Stimulated activated CD8-positive, alpha-beta memory T cell treated with anti-CD3 and anti-CD28 coated beads, Interleukin-4, amount 100 ng/mL, for 4 hours (primary cell): ENCODE measurements around the gene THBS1.

Experiments
- DNase-seq, 2 donors: peaks; one replicate each; pipeline ENCODE4 v3.0.0-alpha.2; 2020; ENCODE audit warnings: low read depth in 2 of 2, low spot score in 1 of 2

The THBS1 gene

DNA sequence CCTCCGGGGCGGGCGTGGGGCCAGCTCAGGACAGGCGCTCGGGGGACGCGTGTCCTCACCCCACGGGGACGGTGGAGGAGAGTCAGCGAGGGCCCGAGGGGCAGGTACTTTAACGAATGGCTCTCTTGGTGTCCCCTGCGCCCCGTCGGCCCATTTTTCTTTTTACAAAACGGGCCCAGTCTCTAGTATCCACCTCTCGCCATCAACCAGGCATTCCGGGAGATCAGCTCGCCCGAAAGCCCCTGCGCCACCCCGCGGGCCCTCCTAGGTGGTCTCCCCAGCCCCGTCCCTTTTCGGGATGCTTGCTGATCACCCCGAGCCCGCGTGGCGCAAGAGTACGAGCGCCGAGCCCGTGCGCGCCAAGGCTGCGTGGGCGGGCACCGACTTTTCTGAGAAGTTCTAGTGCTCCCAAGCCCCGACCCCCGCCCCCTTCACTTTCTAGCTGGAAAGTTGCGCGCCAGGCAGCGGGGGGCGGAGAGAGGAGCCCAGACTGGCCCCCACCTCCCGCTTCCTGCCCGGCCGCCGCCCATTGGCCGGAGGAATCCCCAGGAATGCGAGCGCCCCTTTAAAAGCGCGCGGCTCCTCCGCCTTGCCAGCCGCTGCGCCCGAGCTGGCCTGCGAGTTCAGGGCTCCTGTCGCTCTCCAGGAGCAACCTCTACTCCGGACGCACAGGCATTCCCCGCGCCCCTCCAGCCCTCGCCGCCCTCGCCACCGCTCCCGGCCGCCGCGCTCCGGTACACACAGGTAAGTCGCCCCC, at the start of gene THBS1:
Gene THBS1 (plus strand): TSS at position 595 of the 757 bp plus-strand sequence. CDS start 779 bp downstream, outside the sequence.
- peak; percentile 20 to 32 for DNase-seq

DNA sequence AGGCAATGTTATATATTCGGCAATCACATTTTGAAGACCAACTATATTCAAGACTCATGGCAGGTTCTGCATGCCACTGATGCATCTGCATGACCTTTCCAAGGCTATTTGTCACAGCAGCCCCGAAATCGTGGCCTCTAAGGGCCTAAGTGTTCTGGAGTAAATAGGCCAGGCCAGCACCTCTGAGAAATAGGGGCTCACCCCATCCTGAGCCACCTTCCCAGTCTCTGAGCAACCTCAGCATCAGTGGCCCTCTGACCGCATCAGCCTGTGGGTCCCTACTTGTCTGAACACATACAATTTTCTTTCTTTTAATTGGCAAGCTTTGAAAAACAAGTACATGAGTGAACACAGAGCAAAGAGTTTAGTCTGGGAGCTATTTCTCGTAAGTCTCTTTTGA, 45.9 kb upstream of the THBS1 start:
- no peak for DNase-seq

DNA sequence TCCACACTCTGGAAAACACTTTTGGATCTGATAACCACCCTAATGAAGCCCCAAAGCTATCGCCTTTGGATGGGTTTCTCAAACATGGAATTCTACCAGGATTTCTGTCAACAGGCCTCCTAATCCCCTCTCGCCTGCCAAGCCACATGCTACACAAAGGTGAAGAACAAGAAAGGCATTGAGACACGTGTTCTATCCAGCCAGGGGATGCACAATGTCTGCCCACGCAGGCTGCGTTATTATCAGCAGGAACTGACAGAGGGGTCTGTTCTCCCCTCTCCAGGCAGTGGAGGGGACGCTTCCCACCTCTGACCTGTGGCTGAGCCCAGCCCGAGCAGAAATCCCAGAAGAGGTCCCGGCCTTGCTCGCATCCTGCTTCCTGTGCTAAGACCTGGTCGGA, 45.4 kb upstream of the THBS1 start:
- no peak for DNase-seq

- no peak for DNase-seq
Observed at GRCh38 chr15:39538936-39539335, 41.9 kb upstream of the THBS1 start.

GRCh38 chr15:39539466-39539865, 41.4 kb upstream of the THBS1 start:
- no peak for DNase-seq

DNA sequence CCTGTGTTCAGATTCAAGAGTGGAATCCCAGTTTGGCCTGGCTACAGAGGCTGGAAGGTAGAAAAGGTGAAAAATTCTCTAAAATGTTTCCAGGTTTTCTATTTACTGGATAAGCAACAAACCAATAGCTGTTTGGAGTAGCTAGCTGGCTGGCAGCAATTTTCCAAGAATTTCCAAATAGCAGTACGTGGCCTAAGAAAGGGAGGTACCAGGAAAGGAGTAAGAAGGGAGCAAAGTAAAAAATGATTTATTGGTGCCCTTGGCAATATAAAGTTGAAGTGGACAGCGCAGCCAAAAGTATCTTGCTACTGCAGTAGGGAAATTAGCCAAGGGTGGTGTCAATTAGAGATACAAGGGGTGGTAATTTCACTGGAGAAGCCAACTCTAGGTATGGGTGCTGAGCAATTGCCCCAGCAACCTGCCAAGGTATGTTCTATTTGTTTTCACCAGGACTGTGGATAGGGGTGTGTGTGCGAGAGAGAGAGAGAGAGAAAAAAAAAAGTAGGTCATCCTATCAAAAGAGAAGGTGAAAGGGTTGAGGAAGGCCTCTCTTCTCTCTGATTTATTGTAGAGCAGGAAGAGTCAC, 40.8 kb upstream of the THBS1 start:
- no peak for DNase-seq

DNA sequence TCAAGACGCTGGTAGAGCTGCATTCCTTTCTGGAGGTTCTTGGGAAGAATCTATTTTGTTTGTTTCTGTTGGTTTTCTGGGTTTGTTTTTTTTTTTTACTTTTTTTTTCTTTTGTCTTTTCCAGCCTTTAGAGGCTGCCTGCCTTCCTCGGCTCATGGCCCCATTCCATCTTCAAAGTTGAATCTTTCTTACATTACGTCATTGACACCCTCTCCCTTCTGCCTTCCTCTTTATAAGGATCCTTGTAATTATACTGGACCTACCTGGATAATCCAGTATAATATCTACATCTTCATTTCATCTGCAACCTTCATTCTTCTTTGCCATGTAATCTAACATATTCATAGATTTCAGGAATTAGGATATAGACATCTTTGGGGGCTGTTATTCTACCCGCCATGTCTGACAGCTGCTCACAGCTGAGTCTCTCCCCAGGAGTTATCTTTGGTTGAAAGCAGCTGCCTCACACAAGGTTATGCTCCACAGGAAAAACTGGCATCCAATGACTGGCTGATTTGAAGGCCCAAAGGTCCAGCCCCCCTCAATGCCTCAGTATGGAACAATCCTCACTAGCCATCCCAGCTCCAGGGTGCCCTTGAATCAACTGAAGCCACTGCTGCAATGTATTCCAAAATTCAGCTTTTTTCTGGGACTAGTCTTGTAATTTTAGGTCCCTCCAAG, 38.4 kb upstream of the THBS1 start:
- no peak for DNase-seq

DNA sequence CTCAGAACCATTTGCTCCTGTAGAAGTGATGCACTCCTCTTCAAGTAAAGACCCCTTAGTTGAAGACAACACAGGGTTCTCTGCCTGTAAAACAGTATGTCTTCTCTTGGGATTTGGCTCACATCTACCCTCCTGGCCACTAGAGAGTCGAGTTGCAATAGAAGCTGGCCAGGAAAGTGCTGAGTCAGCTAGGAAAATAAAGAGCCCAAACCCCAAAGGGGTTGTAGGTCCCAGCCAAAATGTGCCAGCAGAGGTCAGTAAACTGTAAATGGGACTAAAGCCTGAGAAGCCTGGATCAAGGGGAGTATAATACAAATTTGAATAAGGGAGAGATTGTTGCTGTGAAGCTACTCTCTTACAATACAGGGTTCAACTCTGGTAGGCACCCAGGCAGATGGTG, 37.2 kb upstream of the THBS1 start:
- no peak for DNase-seq

DNA sequence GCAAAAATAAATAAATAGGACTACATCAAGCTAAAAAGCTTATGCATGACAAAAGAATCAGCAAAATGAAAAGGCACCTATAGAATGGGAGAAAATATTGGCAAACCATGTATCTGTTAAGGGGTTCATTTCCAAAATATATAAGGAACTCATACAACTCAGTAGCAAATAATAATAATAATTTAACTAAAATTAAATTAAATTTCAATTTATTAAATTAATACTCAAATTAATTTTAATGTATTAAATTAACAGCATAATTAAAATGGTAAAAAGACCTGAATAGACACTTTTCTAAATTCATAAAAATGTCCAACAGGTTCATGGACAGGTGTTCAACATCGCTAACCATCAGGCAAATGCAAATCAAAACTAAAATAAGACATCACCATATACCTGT, 34.0 kb upstream of the THBS1 start:
- DNase-seq: no peak

GRCh38 chr15:39548561-39548960, 32.3 kb upstream of the THBS1 start:
- no peak for DNase-seq

DNA sequence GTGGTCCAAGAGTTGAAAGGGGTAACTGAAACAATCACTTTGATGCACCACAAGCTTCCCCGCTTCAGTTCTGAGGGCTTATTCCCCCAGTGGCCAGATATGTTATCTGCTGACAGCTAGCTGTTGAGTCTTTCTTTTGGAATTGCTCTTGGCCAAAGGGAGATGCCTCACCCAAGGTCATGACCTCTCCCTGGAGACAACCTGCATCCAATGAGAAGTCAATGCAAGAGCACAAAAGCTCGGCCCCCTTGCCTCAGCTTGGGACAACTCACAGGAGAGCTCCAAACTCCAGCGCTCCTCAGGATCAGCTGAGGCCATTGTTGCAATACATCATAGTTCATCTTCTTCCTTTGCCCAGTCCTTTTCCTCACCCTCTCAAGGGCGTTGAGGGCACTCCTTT, 31.0 kb upstream of the THBS1 start:
- no peak for DNase-seq

DNA sequence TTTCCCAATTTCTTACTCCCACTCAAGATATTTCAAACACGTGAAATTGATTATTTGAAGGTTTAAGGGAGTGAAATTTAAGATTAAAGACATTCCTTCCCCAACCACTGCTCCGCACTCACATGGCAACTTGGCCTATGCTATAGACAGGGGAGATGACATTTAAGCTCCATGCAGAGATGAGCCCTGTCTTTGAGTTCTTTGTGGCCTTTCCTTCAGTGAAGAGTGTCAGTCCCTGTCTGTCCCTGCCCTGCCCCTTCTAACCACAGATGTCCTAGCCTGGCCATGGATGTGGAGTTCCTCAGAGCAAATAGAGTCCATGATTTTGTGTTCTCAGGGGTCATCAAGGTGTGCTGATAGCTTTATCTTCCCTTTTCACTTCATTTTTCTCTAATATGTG, 29.4 kb upstream of the THBS1 start:
- DNase-seq: no peak

GRCh38 chr15:39552556-39552955, 28.3 kb upstream of the THBS1 start:
- DNase-seq: no peak

GRCh38 chr15:39553947-39554693, 26.8 kb upstream of the THBS1 start:
- no peak for DNase-seq

- no peak for DNase-seq
Observed at GRCh38 chr15:39554746-39555387, 26.0 kb upstream of the THBS1 start.

- DNase-seq: no peak
Observed at GRCh38 chr15:39555885-39556284, 25.0 kb upstream of the THBS1 start.

DNA sequence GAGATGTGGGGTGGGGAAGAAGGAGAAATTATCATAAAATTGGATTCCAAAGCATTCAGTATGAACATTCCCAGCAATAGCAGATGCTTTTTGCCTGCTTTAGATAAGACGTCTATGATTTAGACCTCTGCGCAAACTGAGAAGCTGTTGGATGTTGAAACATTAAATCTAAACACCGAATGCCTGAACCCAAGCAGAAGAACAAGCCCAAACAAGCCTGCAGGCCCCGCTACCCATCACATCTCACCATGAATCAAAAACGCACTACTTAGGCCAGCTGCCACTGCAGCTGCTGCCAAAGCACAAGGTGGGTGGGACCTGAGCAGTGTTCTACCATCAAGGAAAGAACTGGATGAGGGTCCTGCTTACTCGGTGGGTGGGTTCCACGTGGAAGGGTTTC, 24.4 kb upstream of the THBS1 start:
- no peak for DNase-seq

GRCh38 chr15:39558421-39558820, 22.5 kb upstream of the THBS1 start:
- no peak for DNase-seq

- no peak for DNase-seq
Observed at GRCh38 chr15:39564972-39565665, 15.8 kb upstream of the THBS1 start.

- no peak for DNase-seq
Observed at GRCh38 chr15:39565851-39566250, 15.0 kb upstream of the THBS1 start.

DNA sequence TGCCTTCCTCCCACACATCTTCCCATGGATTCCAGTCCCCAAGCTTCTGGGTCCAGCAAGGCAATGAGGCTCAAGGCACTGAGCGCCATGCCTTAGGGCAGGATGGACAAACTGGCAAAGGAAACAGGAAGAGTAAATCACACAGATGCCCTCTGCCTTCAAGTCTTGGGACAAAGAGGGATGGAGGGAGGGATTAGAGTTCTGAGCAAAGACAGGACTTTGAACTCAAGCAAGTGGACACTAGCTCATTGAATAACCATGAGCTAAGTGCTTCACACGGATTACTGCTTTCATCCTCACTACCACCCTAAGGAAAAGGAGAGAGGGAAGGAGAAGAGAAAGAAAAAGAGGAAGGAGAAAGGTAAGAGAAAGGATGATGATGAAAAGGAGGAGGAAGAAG, 7.6 kb upstream of the THBS1 start:
- no peak for DNase-seq
